Fibroblast of lung (primary cell): Measurements from ENCODE around the gene PCSK5. TPM values are rescaled to one million over a fixed set of nuclear protein-coding genes. Genes with fewer than 3 reads are reported as not detected.
A peak's percentile ranks its signal among the peaks of the same experiment; 100 is the strongest.
"Not testable (repeated sequence)": the region's sequence is repeated elsewhere in the genome, so short reads cannot be mapped to it uniquely, and the experiment has no call there.

Experiments
- DNase-seq, 2 donors: peaks; one replicate each; pipeline versions ENCODE4 v3.0.0 to v3.0.0-alpha.2; 2010; ENCODE audit warnings: low read depth in 2 of 2
- H2AFZ ChIP-seq: 2 replicates; pipeline ENCODE4 v1.5.1; 2012; ENCODE audit warnings: low read length, control low read depth, inconsistent platforms
- H3K27ac ChIP-seq: 2 replicates; pipeline ENCODE4 v1.5.1; 2011; ENCODE audit warnings: low read length, control low read depth; ENCODE audit not compliant: insufficient read depth
- H3K27me3 ChIP-seq: 2 replicates; pipeline ENCODE4 v1.5.1; 2011; ENCODE audit warnings: mild to moderate bottlenecking, low read length; ENCODE audit not compliant: control insufficient read depth, insufficient read depth
- H3K36me3 ChIP-seq: 2 replicates; pipeline ENCODE4 v1.5.1; 2011; ENCODE audit warnings: low read length; ENCODE audit not compliant: control insufficient read depth, insufficient read depth
- H3K4me1 ChIP-seq: 2 replicates; pipeline ENCODE4 v1.5.1; 2011; ENCODE audit warnings: low read length; ENCODE audit not compliant: control insufficient read depth, insufficient read depth; ENCODE audit errors: extremely low read depth
- H3K4me2 ChIP-seq: 2 replicates; pipeline ENCODE4 v1.5.1; 2011; ENCODE audit warnings: low read length, control low read depth; ENCODE audit not compliant: insufficient read depth; ENCODE audit errors: extremely low read depth
- H3K4me3 ChIP-seq, 4 experiments: fragments of 200-600 bp in 1 of 4; sonication (generic) in 1 of 4; replicated peaks in 1 of 4; 2 replicates each; pipeline ENCODE4 v1.5.1; 2011 to 2016; ENCODE audit warnings: low read length in 4 of 4, low read depth in 3 of 4, mild to moderate bottlenecking in 3 of 4, control low read depth in 2 of 4, inconsistent platforms in 1 of 4, mixed read lengths in 1 of 4; ENCODE audit not compliant: insufficient read depth in 1 of 4; ENCODE audit errors: control extremely low read depth in 1 of 4
- H3K79me2 ChIP-seq: 2 replicates; pipeline ENCODE4 v1.5.1; 2012; ENCODE audit warnings: mild to moderate bottlenecking, low read length, inconsistent platforms; ENCODE audit not compliant: control insufficient read depth, insufficient read depth
- H3K9ac ChIP-seq: 2 replicates; pipeline ENCODE4 v1.5.1; 2011; ENCODE audit warnings: mild to moderate bottlenecking, low read length, control low read depth; ENCODE audit not compliant: insufficient read depth
- H3K9me3 ChIP-seq: 2 replicates; pipeline ENCODE4 v1.5.1; 2012; ENCODE audit warnings: low read depth, low read length; ENCODE audit not compliant: control insufficient read depth, insufficient read depth
- H4K20me1 ChIP-seq: 2 replicates; pipeline ENCODE4 v1.5.1; 2011; ENCODE audit warnings: low read length; ENCODE audit not compliant: control insufficient read depth, insufficient read depth; ENCODE audit errors: extremely low read depth
- CTCF ChIP-seq, 2 donors: IDR thresholded peaks in 1 of 2; conservative IDR thresholded peaks in 1 of 2; 1 replicate in 1 of 2; 2 replicates in 1 of 2; pipeline ENCODE4 v1.5.1; 2011 to 2012; ENCODE audit warnings: low read length in 2 of 2, control low read depth in 1 of 2, inconsistent platforms in 1 of 2, low read depth in 1 of 2, mild to moderate bottlenecking in 1 of 2
- EZH2 ChIP-seq: IDR thresholded peaks from 2 replicates; pipeline ENCODE4 v1.5.1; 2012; ENCODE audit warnings: low read length, control low read depth, mild to moderate bottlenecking; ENCODE audit errors: missing control alignments
- polyA plus RNA-seq, 2 donors: library from polyadenylated mRNA; depleted of rRNA in 1 of 2; stranded (reverse) in 1 of 2; unstranded in 1 of 2; fragments of >200 nt; gene quantifications; 2 replicates each; pipeline ENCODE4 v1.2.1, GENCODE V29; 2011 to 2012; ENCODE audit warnings: missing spikeins in 1 of 2
- total RNA-seq: library from RNA; depleted of rRNA; stranded (reverse); fragments of >200 nt; gene quantifications from 2 replicates; pipeline ENCODE4 v1.2.1, GENCODE V29; 2014

PCSK5 gene
- total and polyA plus RNA-seq, 2 donors (not counting 1 experiment from before 2014, with no cell fraction given), result 3.1 to 4.8 TPM

- H3K4me1 ChIP-seq, result no peaks in the 10 kb centered on the region
- H3K79me2 ChIP-seq, result no peaks in the 10 kb centered on the region
- no peak overlapping the region for H3K4me2 ChIP-seq
- peak; percentile 65 to 93 for DNase-seq
- no peaks in the 10 kb centered on the region for H3K27me3 ChIP-seq
- no peak overlapping the region for H3K9ac ChIP-seq
- no peaks in the 10 kb centered on the region for H3K36me3 ChIP-seq
- no peak for TF ChIP-seq EZH2
- H2AFZ ChIP-seq, result no peak overlapping the region
- no peaks in the 10 kb centered on the region for H4K20me1 ChIP-seq
- H3K9me3 ChIP-seq, result no peaks in the 10 kb centered on the region
- no peak overlapping the region for H3K4me3 ChIP-seq
- no peak overlapping the region for H3K27ac ChIP-seq
Measured at GRCh38 chr9:76321195-76321828, 430.8 kb downstream of the PCSK5 start.

- Histone ChIP-seq H3K27ac (no peak overlapping the region), H3K36me3 (no peaks in the 10 kb centered on the region), H3K4me1 (no peaks in the 10 kb centered on the region), H4K20me1 (no peaks in the 10 kb centered on the region), H3K9me3 (no peaks in the 10 kb centered on the region), H3K27me3 (no peaks in the 10 kb centered on the region), H3K4me3 (no peak overlapping the region), H2AFZ (no peak overlapping the region), H3K4me2 (no peak overlapping the region), H3K79me2 (no peaks in the 10 kb centered on the region), H3K9ac (no peak overlapping the region)
- TF ChIP-seq EZH2 (no peak), CTCF (conservative IDR thresholded peaks at IDR 0.05 in 1 of 2, IDR thresholded peaks at IDR 0.05 in 1 of 2; ENCODE audit: low read depth in 1 of 2, low read length in 2 of 2) (no peak)
- no peak for DNase-seq
Measured at GRCh38 chr9:76322810-76323209, 432.3 kb downstream of the PCSK5 start.

GRCh38 chr9:76323490-76323889 is 433.0 kb downstream of the PCSK5 start:
- no peak overlapping the region for H3K4me2 ChIP-seq
- H3K79me2 ChIP-seq, result no peaks in the 10 kb centered on the region
- no peaks in the 10 kb centered on the region for H3K4me1 ChIP-seq
- DNase-seq, result no peak
- H3K27me3 ChIP-seq, result no peaks in the 10 kb centered on the region
- TF ChIP-seq CTCF (conservative IDR thresholded peaks at IDR 0.05 in 1 of 2, IDR thresholded peaks at IDR 0.05 in 1 of 2; ENCODE audit: low read depth in 1 of 2, low read length in 2 of 2) (no peak), EZH2 (no peak)
- H2AFZ ChIP-seq, result no peak overlapping the region
- H3K4me3 ChIP-seq, result no peak overlapping the region
- H3K9me3 ChIP-seq, result no peaks in the 10 kb centered on the region
- H3K27ac ChIP-seq, result no peak overlapping the region
- H3K9ac ChIP-seq, result no peak overlapping the region
- H3K36me3 ChIP-seq, result no peaks in the 10 kb centered on the region
- no peaks in the 10 kb centered on the region for H4K20me1 ChIP-seq

GRCh38 chr9:76324030-76324429 is 433.6 kb downstream of the PCSK5 start:
- H3K27ac ChIP-seq, H3K4me2 ChIP-seq, DNase-seq, H2AFZ ChIP-seq, H3K4me1 ChIP-seq, H3K9me3 ChIP-seq, H4K20me1 ChIP-seq, H3K79me2 ChIP-seq, H3K4me3 ChIP-seq, H3K9ac ChIP-seq, H3K27me3 ChIP-seq, H3K36me3 ChIP-seq: not testable (repeated sequence)
